CD4-positive, alpha-beta T cell (primary cell): ENCODE data around the gene CERS6. TPM values are rescaled to one million over a fixed set of nuclear protein-coding genes. Genes with fewer than 3 reads are reported as not detected.

Experiments
- ATAC-seq: fragments of 200-7000 bp; cut with Tn5 transposase; one replicate; pipeline ENCODE4 v1.10.0; 2022; ENCODE audit warnings: mild to moderate bottlenecking; ENCODE audit not compliant: poor library complexity
- CTCF ChIA-PET: fragments of 350-600 bp; sonication (Branson Sonifier 250); formaldehyde crosslinking; loops from one replicate; lab custom pipeline; 2021; ENCODE audit warnings: antibody characterized with exemption, inconsistent platforms; lab: Charles Lee
- POLR2A ChIA-PET: fragments of 350-600 bp; sonication (Branson Sonifier 250); formaldehyde crosslinking; loops from one replicate; lab custom pipeline; 2021; ENCODE audit warnings: antibody characterized with exemption, inconsistent platforms; lab: Charles Lee
- DNase-seq, 14 experiments: peaks; one replicate each; pipeline ENCODE4 v3.0.0-alpha.2; 2013 to 2020; ENCODE audit warnings: mixed read lengths in 2 of 14
- H3K27ac ChIP-seq, 2 donors: one replicate each; pipeline versions ENCODE4 v1.5.1 to v1.7.0; 2013; ENCODE audit warnings: low read length in 2 of 2, low read depth in 1 of 2, mild to moderate bottlenecking in 1 of 2
- H3K27me3 ChIP-seq, 2 experiments: 1 replicate in 1 of 2; 2 replicates in 1 of 2; pipeline versions ENCODE4 v1.6.1 to v1.7.0; 2013; ENCODE audit warnings: low read length in 2 of 2, control low read depth in 1 of 2, mild to moderate bottlenecking in 1 of 2, moderate library complexity in 1 of 2; ENCODE audit not compliant: insufficient read depth in 2 of 2, control insufficient read depth in 1 of 2
- H3K36me3 ChIP-seq: one replicate; pipeline ENCODE4 v1.6.1; 2013; ENCODE audit warnings: low read length, control low read depth; ENCODE audit not compliant: insufficient read depth
- H3K4me1 ChIP-seq: one replicate; pipeline ENCODE4 v1.6.1; 2013; ENCODE audit warnings: low read length, control low read depth; ENCODE audit not compliant: insufficient read depth
- H3K4me3 ChIP-seq: one replicate; pipeline ENCODE4 v1.5.1; 2013; ENCODE audit warnings: mild to moderate bottlenecking, low read length, moderate library complexity
- H3K9me3 ChIP-seq, 2 experiments: 1 replicate in 1 of 2; 2 replicates in 1 of 2; pipeline versions ENCODE4 v1.6.1 to v1.7.0; 2013; ENCODE audit warnings: low read length in 2 of 2, mild to moderate bottlenecking in 2 of 2, control low read depth in 1 of 2, moderate library complexity in 1 of 2; ENCODE audit not compliant: control insufficient read depth in 1 of 2, insufficient read depth in 1 of 2
- H3K27ac Mint-ChIP-seq: one replicate; pipeline ENCODE4 v1.8.0; 2020; ENCODE audit warnings: mixed read lengths
- H3K27me3 Mint-ChIP-seq: one replicate; pipeline ENCODE4 v1.8.0; 2021; ENCODE audit warnings: mixed read lengths
- H3K36me3 Mint-ChIP-seq: one replicate; pipeline ENCODE4 v1.8.0; 2021; ENCODE audit warnings: low read depth, mixed read lengths
- H3K4me1 Mint-ChIP-seq: one replicate; pipeline ENCODE4 v1.8.0; 2021; ENCODE audit warnings: low read depth, mixed read lengths
- H3K4me3 Mint-ChIP-seq: one replicate; pipeline ENCODE4 v1.8.0; 2020; ENCODE audit warnings: mild to moderate bottlenecking, mixed read lengths
- H3K9me3 Mint-ChIP-seq: one replicate; pipeline ENCODE4 v1.8.0; 2020; ENCODE audit warnings: mixed read lengths
- CTCF ChIP-seq: fragments of 200-600 bp; IDR thresholded peaks from one replicate; pipeline ENCODE4 v1.8.0; 2022; ENCODE audit warnings: antibody characterized with exemption, mild to moderate bottlenecking
- intact Hi-C, 2 experiments: fragments of 100-400 bp; cut with DNase I in 1 of 2; cut with micrococcal nuclease in 1 of 2; formaldehyde crosslinking; loops; one replicate each; pipeline versions ENCODE4 v1.15.1 to v1.9.0; 2023 to 2025; cut with DNase I, micrococcal nuclease
- total RNA-seq, 174 experiments: library from RNA in 2 of 174; stranded (reverse) in 2 of 174; gene quantifications; one replicate each; pipeline ENCODE4 v1.2.3 and lab custom pipeline; 2021 to 2026

The CERS6 gene
- total RNA-seq, 2 experiments from 2014 or later, result 16.9 to 17.9 TPM

GRCh38 chr2:168797286-168797655, 341.2 kb downstream of the CERS6 start:
- no peak for DNase-seq
- Mint-ChIP-seq H3K36me3 (no peaks in the 10 kb centered on the region), H3K9me3 (no peaks in the 10 kb centered on the region), H3K4me1 (no peaks in the 10 kb centered on the region), H3K27me3 (no peaks in the 10 kb centered on the region), H3K4me3 (no peak overlapping the region), H3K27ac (no peak overlapping the region)
- ChIA-PET POLR2A (no interaction called here), CTCF (no interaction called here)
- no peak for ATAC-seq
- peaks cover under 1% of the 10 kb centered on the region for H3K4me1 ChIP-seq
- intact Hi-C loops, result no loop called here
- H3K27me3 ChIP-seq, result peaks cover 0 to 3% of the 10 kb centered on the region in 2 experiments
- H3K27ac ChIP-seq, result no peak overlapping the region
- no peaks in the 10 kb centered on the region for H3K9me3 ChIP-seq
- TF ChIP-seq CTCF, result no peak
- H3K36me3 ChIP-seq, result no peaks in the 10 kb centered on the region
- H3K4me3 ChIP-seq, result no peak overlapping the region

GRCh38 chr2:168798076-168798887, 342.2 kb downstream of the CERS6 start:
- Mint-ChIP-seq H3K27ac (no peak overlapping the region), H3K27me3 (no peaks in the 10 kb centered on the region)
- no peak for ATAC-seq

GRCh38 chr2:168798888-168799410, 342.9 kb downstream of the CERS6 start:
- Mint-ChIP-seq H3K27me3 (no peaks in the 10 kb centered on the region), H3K27ac (no peak overlapping the region), H3K36me3 (no peaks in the 10 kb centered on the region), H3K4me1 (no peaks in the 10 kb centered on the region), H3K4me3 (no peak overlapping the region), H3K9me3 (no peaks in the 10 kb centered on the region)
- DNase-seq, result no peak
- POLR2A ChIA-PET, result no interaction called here
- CTCF ChIA-PET, result no interaction called here
- no peak for ATAC-seq
- intact Hi-C loops, result no loop called here
- Histone ChIP-seq H3K36me3 (no peaks in the 10 kb centered on the region), H3K27ac (no peak overlapping the region), H3K27me3 (no peaks in the 10 kb centered on the region), H3K4me1 (peaks cover 4% of the 10 kb centered on the region), H3K4me3 (no peak overlapping the region), H3K9me3 (no peaks in the 10 kb centered on the region)
- no peak for TF ChIP-seq CTCF

More at GRCh38 chr2:168798076-168798887, 342.2 kb downstream of the CERS6 start:
- intact Hi-C loops, result no loop called here
- Histone ChIP-seq H3K4me1 (peaks cover 4% of the 10 kb centered on the region), H3K9me3 (no peaks in the 10 kb centered on the region), H3K4me3 (no peak overlapping the region), H3K36me3 (no peaks in the 10 kb centered on the region), H3K27ac (no peak overlapping the region), H3K27me3 (peaks cover 0 to under 1% of the 10 kb centered on the region in 2 experiments)
- ChIA-PET POLR2A (no interaction called here), CTCF (no interaction called here)
- TF ChIP-seq CTCF, result no peak
- H3K4me3 Mint-ChIP-seq, result no peak overlapping the region
- no peaks in the 10 kb centered on the region for H3K36me3 Mint-ChIP-seq
- H3K4me1 Mint-ChIP-seq, result no peaks in the 10 kb centered on the region
- DNase-seq, result no peak
- H3K9me3 Mint-ChIP-seq, result no peaks in the 10 kb centered on the region
